Kidney epithelial cell (primary cell): ENCODE data around the gene NEK7. TPM values are rescaled to one million over a fixed set of nuclear protein-coding genes. Genes with fewer than 3 reads are reported as not detected.

Source experiments
- DNase-seq: peaks from one replicate; pipeline ENCODE4 v3.0.0-alpha.2; 2010; ENCODE audit warnings: low read depth
- H3K27me3 ChIP-seq: 2 replicates; pipeline ENCODE4 v1.6.0; 2011; ENCODE audit warnings: low read length; ENCODE audit not compliant: control insufficient read depth, insufficient read depth
- H3K36me3 ChIP-seq: 2 replicates; pipeline ENCODE4 v1.5.1; 2011; ENCODE audit warnings: low read length; ENCODE audit not compliant: control insufficient read depth, insufficient read depth
- H3K4me3 ChIP-seq: 2 replicates; pipeline ENCODE4 v1.5.1; 2011; ENCODE audit warnings: low read depth, mild to moderate bottlenecking, control low read depth, low read length
- total RNA-seq: library from RNA; depleted of rRNA; stranded (reverse); fragments of >200 nt; gene quantifications from 2 replicates; pipeline ENCODE4 v1.2.3, GENCODE V29; 2015
- TF ChIP-seq, protein P1 (sequence below): IDR thresholded peaks from 2 replicates; pipeline ENCODE4 v1.5.1; 2011; ENCODE audit warnings: mild to moderate bottlenecking, moderate library complexity, low read length, control low read depth, inconsistent platforms; ENCODE audit not compliant: insufficient read depth, poor library complexity, severe bottlenecking

Gene NEK7
- total RNA-seq, 1 donor from 2014 or later = 27.7 TPM

DNA sequence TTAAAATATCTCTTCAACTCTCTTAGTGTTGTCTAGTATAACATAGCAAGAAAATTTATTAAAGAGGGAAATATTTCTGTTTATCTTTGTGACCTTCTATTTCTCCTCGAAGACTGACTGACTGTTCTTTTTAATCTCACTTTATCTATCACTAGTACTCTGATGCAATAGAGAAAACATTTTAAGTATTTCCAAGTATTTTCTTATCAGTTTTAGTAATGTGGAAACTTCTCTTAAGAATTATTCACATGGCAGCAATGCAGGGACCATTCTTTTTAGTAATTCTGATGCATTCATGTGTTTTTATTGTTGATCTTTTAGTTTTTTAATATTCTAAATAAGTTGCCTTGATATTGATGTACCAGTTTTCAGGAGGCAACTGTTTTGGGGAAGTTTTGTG, 115.7 kb downstream of the NEK7 start:
- TF ChIP-seq, protein P1, sequence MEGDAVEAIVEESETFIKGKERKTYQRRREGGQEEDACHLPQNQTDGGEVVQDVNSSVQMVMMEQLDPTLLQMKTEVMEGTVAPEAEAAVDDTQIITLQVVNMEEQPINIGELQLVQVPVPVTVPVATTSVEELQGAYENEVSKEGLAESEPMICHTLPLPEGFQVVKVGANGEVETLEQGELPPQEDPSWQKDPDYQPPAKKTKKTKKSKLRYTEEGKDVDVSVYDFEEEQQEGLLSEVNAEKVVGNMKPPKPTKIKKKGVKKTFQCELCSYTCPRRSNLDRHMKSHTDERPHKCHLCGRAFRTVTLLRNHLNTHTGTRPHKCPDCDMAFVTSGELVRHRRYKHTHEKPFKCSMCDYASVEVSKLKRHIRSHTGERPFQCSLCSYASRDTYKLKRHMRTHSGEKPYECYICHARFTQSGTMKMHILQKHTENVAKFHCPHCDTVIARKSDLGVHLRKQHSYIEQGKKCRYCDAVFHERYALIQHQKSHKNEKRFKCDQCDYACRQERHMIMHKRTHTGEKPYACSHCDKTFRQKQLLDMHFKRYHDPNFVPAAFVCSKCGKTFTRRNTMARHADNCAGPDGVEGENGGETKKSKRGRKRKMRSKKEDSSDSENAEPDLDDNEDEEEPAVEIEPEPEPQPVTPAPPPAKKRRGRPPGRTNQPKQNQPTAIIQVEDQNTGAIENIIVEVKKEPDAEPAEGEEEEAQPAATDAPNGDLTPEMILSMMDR = no peak

GRCh38 chr1:198273748-198274295, 117.0 kb downstream of the NEK7 start:
- DNase-seq = no peak
- H3K36me3 ChIP-seq = no peaks in the 10 kb centered on the region
- TF ChIP-seq, protein P1 = no peak
- no peak overlapping the region for H3K4me3 ChIP-seq
- no peaks in the 10 kb centered on the region for H3K27me3 ChIP-seq

More for the DNA sequence above, 115.7 kb downstream of the NEK7 start:
- no peaks in the 10 kb centered on the region for H3K27me3 ChIP-seq
- H3K4me3 ChIP-seq = no peak overlapping the region
- no peak for DNase-seq
- H3K36me3 ChIP-seq = no peaks in the 10 kb centered on the region

- Histone ChIP-seq H3K36me3 (no peaks in the 10 kb centered on the region), H3K4me3 (no peak overlapping the region), H3K27me3 (no peaks in the 10 kb centered on the region)
- no peak for DNase-seq
- TF ChIP-seq, protein P1 = no peak
Measured at GRCh38 chr1:198275597-198275996, 118.8 kb downstream of the NEK7 start.

DNA sequence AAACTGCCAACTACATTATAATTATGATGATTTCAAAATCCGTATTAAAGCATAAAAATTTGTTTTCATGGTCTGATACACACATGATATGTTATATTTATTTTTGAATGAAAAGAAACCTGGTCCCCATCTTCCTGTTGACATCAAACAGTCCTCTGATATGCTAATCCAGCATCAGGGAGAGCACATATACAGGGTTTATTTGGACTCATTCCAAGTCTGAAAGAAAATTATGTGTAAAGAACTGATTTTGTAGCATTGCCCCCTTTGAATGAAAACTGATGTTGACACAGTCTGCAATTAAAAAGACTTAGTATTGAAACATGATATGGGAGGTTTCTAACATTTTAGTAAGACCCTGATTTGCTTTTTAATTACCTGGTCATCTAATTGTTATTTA, 119.4 kb downstream of the NEK7 start:
- Histone ChIP-seq H3K27me3 (no peaks in the 10 kb centered on the region), H3K36me3 (no peaks in the 10 kb centered on the region), H3K4me3 (no peak overlapping the region)
- no peak for DNase-seq
- TF ChIP-seq, protein P1 = no peak

- Histone ChIP-seq H3K27me3 (no peaks in the 10 kb centered on the region), H3K36me3 (peaks cover 1% of the 10 kb centered on the region), H3K4me3 (no peak overlapping the region)
- TF ChIP-seq, protein P1 = no peak
- no peak for DNase-seq
Measured at GRCh38 chr1:198278943-198279342, 122.1 kb downstream of the NEK7 start.

DNA sequence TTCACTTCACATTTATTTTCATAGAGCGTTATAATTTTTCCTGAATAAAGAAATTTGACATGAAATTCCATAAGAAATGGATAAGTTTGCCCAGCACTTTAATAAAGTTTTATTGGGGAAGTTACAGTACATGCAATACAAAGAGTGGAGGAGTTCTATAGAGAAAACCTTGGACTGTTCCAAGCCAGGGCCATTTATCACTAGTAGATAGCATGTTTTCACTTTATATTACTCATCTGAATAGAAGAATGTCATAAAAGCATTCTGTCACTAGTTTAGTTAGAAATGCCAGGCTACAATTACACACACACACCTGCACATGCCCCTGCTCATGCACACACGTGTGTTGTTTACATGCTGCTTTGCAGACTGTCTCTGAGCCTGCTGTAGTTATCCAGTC, 123.3 kb downstream of the NEK7 start:
- Histone ChIP-seq H3K36me3 (peaks cover 1% of the 10 kb centered on the region), H3K27me3 (no peaks in the 10 kb centered on the region), H3K4me3 (no peak overlapping the region)
- no peak for DNase-seq
- TF ChIP-seq, protein P1 = no peak
